WTC11 (cell line): Measurements from ENCODE around the gene TNFAIP8L1. TPM values are rescaled to one million over a fixed set of nuclear protein-coding genes. Genes with fewer than 3 reads are reported as not detected.

Source experiments
- ATAC-seq: fragments of 200-7000 bp; cut with Tn5 transposase; 2 replicates; pipeline ENCODE4 v1.10.0; 2021; ENCODE audit warnings: mild to moderate bottlenecking, moderate library complexity
- CTCF ChIA-PET: fragments of 300-600 bp; sonication (Branson Sonifier 250); formaldehyde crosslinking; loops from one replicate; lab custom pipeline; 2021; ENCODE audit warnings: antibody characterized with exemption; lab: Charles Lee
- POLR2A ChIA-PET: fragments of 350-600 bp; sonication (Branson Sonifier 250); formaldehyde crosslinking; loops from one replicate; lab custom pipeline; 2021; ENCODE audit warnings: antibody characterized with exemption; lab: Charles Lee
- DNase-seq: peaks from one replicate; pipeline ENCODE4 v3.0.0; 2021; ENCODE audit warnings: low spot score
- H3K27ac Mint-ChIP-seq: 2 replicates; pipeline ENCODE4 v1.8.0; 2021; ENCODE audit warnings: mixed read lengths
- H3K27me3 Mint-ChIP-seq: 2 replicates; pipeline ENCODE4 v1.8.0; 2021; ENCODE audit warnings: low read depth, mild to moderate bottlenecking, moderate library complexity, mixed read lengths
- H3K36me3 Mint-ChIP-seq: 2 replicates; pipeline ENCODE4 v1.8.0; 2021; ENCODE audit warnings: mixed read lengths
- H3K4me1 Mint-ChIP-seq: 2 replicates; pipeline ENCODE4 v1.8.0; 2022; ENCODE audit warnings: mixed read lengths
- H3K4me3 Mint-ChIP-seq: 2 replicates; pipeline ENCODE4 v1.8.0; 2021; ENCODE audit warnings: mild to moderate bottlenecking, moderate library complexity, mixed read lengths
- H3K9me3 Mint-ChIP-seq: 2 replicates; pipeline ENCODE4 v1.8.0; 2021; ENCODE audit warnings: mixed read lengths
- CBFB ChIP-seq: sonication (generic); formaldehyde crosslinking; IDR thresholded peaks from 2 replicates; pipeline ENCODE4 v1.8.1; 2022; ENCODE audit warnings: mild to moderate bottlenecking, low read depth, missing genetic modification reagents
- ELF4 ChIP-seq: sonication (generic); formaldehyde crosslinking; IDR thresholded peaks from 2 replicates; pipeline ENCODE4 v1.8.1; 2022; ENCODE audit warnings: low read depth, mild to moderate bottlenecking, moderate library complexity, missing genetic modification reagents
- HMGA2 ChIP-seq: fragments of 250-450 bp; sonication (Bioruptor Pico); IDR thresholded peaks from 2 replicates; pipeline ENCODE4 v1.4.0; 2021; ENCODE audit warnings: mild to moderate bottlenecking, moderate library complexity
- JAZF1 ChIP-seq: fragments of 250-450 bp; sonication (Bioruptor Pico); IDR thresholded peaks from 2 replicates; pipeline ENCODE4 v1.9.0; 2021; ENCODE audit warnings: moderate library complexity, mild to moderate bottlenecking, inconsistent platforms
- JUN ChIP-seq: sonication (generic); formaldehyde crosslinking; IDR thresholded peaks from 2 replicates; pipeline ENCODE4 v1.8.0; 2023; ENCODE audit warnings: mild to moderate bottlenecking, missing genetic modification reagents
- KAT7 ChIP-seq: sonication (generic); formaldehyde crosslinking; IDR thresholded peaks from 2 replicates; pipeline ENCODE4 v1.8.1; 2023; ENCODE audit warnings: missing genetic modification reagents, mild to moderate bottlenecking, borderline replicate concordance
- NFATC4 ChIP-seq: fragments of 250-450 bp; sonication (Bioruptor Pico); IDR thresholded peaks from 2 replicates; pipeline ENCODE4 v1.9.0; 2021; ENCODE audit warnings: mild to moderate bottlenecking
- NFE2L1 ChIP-seq: sonication (generic); formaldehyde crosslinking; IDR thresholded peaks from 2 replicates; pipeline ENCODE4 v1.8.1; 2023; ENCODE audit warnings: missing genetic modification reagents
- NR1H2 ChIP-seq: sonication (generic); formaldehyde crosslinking; IDR thresholded peaks from 2 replicates; pipeline ENCODE4 v1.9.0; 2021; ENCODE audit warnings: mild to moderate bottlenecking, moderate library complexity, missing genetic modification reagents
- NR3C1 ChIP-seq: sonication (generic); formaldehyde crosslinking; conservative IDR thresholded peaks from 2 replicates; pipeline ENCODE4 v1.8.1; 2023; ENCODE audit warnings: low read depth, mild to moderate bottlenecking, missing genetic modification reagents
- ZNF121 ChIP-seq: sonication (generic); formaldehyde crosslinking; IDR thresholded peaks from 2 replicates; pipeline ENCODE4 v1.8.0; 2023; ENCODE audit warnings: missing genetic modification reagents
- ZNF317 ChIP-seq: sonication (generic); formaldehyde crosslinking; IDR thresholded peaks from 2 replicates; pipeline ENCODE4 v1.8.1; 2023; ENCODE audit warnings: low read depth, mild to moderate bottlenecking, moderate library complexity, missing genetic modification reagents, borderline replicate concordance
- ZNF423 ChIP-seq: fragments of 250-450 bp; sonication (Bioruptor Pico); IDR thresholded peaks from 2 replicates; pipeline ENCODE4 v2.1.2; 2022; ENCODE audit warnings: mild to moderate bottlenecking, moderate library complexity
- total RNA-seq: library from RNA; stranded (reverse); gene quantifications from 3 replicates; pipeline ENCODE4 v1.2.3, GENCODE V29; 2021
- TF ChIP-seq, protein P1 (sequence below): sonication (generic); formaldehyde crosslinking; conservative IDR thresholded peaks from 2 replicates; pipeline ENCODE4 v1.8.1; 2022; ENCODE audit warnings: mild to moderate bottlenecking, missing genetic modification reagents
- TF ChIP-seq, protein P2 (sequence below): sonication (generic); formaldehyde crosslinking; IDR thresholded peaks from 2 replicates; pipeline ENCODE4 v1.8.0; 2022; ENCODE audit warnings: mild to moderate bottlenecking, missing genetic modification reagents
- TF ChIP-seq, protein P3 (sequence below): sonication (generic); formaldehyde crosslinking; conservative IDR thresholded peaks from 2 replicates; pipeline ENCODE4 v1.8.1; 2023; ENCODE audit warnings: mild to moderate bottlenecking, low read depth, missing genetic modification reagents, moderate library complexity
- TF ChIP-seq, protein P4 (sequence below): fragments of 250-450 bp; sonication (Bioruptor Pico); IDR thresholded peaks from 2 replicates; pipeline ENCODE4 v1.9.0; 2021; ENCODE audit warnings: mild to moderate bottlenecking
- TF ChIP-seq, protein P5 (sequence below): fragments of 250-450 bp; sonication (Bioruptor Pico); IDR thresholded peaks from 2 replicates; pipeline ENCODE4 v1.9.0; 2021; ENCODE audit warnings: mild to moderate bottlenecking, borderline replicate concordance
- TF ChIP-seq, protein P6 (sequence below): sonication (generic); formaldehyde crosslinking; IDR thresholded peaks from 2 replicates; pipeline ENCODE4 v1.8.0; 2023; ENCODE audit warnings: missing genetic modification reagents, mild to moderate bottlenecking, borderline replicate concordance

Gene TNFAIP8L1
- total RNA-seq, 1 experiment from 2014 or later, result 8.7 TPM

DNA sequence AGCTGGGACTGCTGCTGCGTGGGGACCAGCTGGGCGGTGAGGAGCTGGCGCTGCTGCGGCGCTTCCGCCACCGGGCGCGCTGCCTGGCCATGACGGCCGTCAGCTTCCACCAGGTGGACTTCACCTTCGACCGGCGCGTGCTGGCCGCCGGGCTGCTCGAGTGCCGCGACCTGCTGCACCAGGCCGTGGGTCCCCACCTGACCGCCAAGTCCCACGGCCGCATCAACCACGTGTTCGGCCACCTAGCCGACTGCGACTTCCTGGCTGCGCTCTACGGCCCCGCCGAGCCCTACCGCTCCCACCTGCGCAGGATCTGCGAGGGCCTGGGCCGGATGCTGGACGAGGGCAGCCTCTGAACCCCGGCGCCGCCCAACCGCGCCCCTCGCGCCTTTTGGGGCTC is 12.8 kb downstream of the TNFAIP8L1 start:
- DNase-seq, result no peak
- CTCF ChIA-PET, result interaction anchor here (0.5 to 2.3 kb wide), 2 partner anchors 85 to 373 kb away, joined by 3 to 8 read pairs; partner anchors contain the start of gene SHD
- no peak overlapping the region for H3K4me3 Mint-ChIP-seq
- no peak for TF ChIP-seq HMGA2 (CRISPR knock-in tag)
- TF ChIP-seq JUN, result no peak
- no peak for TF ChIP-seq ZNF317 (CRISPR knock-in tag)
- TF ChIP-seq, protein P1, sequence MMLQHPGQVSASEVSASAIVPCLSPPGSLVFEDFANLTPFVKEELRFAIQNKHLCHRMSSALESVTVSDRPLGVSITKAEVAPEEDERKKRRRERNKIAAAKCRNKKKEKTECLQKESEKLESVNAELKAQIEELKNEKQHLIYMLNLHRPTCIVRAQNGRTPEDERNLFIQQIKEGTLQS (CRISPR knock-in tag), result no peak
- TF ChIP-seq NR1H2 (CRISPR knock-in tag), result no peak
- TF ChIP-seq, protein P2, sequence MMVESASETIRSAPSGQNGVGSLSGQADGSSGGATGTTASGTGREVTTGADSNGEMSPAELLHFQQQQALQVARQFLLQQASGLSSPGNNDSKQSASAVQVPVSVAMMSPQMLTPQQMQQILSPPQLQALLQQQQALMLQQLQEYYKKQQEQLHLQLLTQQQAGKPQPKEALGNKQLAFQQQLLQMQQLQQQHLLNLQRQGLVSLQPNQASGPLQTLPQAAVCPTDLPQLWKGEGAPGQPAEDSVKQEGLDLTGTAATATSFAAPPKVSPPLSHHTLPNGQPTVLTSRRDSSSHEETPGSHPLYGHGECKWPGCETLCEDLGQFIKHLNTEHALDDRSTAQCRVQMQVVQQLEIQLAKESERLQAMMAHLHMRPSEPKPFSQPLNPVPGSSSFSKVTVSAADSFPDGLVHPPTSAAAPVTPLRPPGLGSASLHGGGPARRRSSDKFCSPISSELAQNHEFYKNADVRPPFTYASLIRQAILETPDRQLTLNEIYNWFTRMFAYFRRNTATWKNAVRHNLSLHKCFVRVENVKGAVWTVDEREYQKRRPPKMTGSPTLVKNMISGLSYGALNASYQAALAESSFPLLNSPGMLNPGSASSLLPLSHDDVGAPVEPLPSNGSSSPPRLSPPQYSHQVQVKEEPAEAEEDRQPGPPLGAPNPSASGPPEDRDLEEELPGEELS (CRISPR knock-in tag), result no peak
- TF ChIP-seq ZNF121 (CRISPR knock-in tag), result no peak
- TF ChIP-seq JAZF1, result no peak
- no peak for TF ChIP-seq NFE2L1
- TF ChIP-seq, protein P3, sequence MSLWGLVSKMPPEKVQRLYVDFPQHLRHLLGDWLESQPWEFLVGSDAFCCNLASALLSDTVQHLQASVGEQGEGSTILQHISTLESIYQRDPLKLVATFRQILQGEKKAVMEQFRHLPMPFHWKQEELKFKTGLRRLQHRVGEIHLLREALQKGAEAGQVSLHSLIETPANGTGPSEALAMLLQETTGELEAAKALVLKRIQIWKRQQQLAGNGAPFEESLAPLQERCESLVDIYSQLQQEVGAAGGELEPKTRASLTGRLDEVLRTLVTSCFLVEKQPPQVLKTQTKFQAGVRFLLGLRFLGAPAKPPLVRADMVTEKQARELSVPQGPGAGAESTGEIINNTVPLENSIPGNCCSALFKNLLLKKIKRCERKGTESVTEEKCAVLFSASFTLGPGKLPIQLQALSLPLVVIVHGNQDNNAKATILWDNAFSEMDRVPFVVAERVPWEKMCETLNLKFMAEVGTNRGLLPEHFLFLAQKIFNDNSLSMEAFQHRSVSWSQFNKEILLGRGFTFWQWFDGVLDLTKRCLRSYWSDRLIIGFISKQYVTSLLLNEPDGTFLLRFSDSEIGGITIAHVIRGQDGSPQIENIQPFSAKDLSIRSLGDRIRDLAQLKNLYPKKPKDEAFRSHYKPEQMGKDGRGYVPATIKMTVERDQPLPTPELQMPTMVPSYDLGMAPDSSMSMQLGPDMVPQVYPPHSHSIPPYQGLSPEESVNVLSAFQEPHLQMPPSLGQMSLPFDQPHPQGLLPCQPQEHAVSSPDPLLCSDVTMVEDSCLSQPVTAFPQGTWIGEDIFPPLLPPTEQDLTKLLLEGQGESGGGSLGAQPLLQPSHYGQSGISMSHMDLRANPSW (CRISPR knock-in tag), result no peak
- TF ChIP-seq, protein P4, sequence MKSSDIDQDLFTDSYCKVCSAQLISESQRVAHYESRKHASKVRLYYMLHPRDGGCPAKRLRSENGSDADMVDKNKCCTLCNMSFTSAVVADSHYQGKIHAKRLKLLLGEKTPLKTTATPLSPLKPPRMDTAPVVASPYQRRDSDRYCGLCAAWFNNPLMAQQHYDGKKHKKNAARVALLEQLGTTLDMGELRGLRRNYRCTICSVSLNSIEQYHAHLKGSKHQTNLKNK (CRISPR knock-in tag), result no peak
- no peak for TF ChIP-seq ZNF423 (CRISPR knock-in tag)
- no peak for TF ChIP-seq ELF4 (CRISPR knock-in tag)
- TF ChIP-seq, protein P5, sequence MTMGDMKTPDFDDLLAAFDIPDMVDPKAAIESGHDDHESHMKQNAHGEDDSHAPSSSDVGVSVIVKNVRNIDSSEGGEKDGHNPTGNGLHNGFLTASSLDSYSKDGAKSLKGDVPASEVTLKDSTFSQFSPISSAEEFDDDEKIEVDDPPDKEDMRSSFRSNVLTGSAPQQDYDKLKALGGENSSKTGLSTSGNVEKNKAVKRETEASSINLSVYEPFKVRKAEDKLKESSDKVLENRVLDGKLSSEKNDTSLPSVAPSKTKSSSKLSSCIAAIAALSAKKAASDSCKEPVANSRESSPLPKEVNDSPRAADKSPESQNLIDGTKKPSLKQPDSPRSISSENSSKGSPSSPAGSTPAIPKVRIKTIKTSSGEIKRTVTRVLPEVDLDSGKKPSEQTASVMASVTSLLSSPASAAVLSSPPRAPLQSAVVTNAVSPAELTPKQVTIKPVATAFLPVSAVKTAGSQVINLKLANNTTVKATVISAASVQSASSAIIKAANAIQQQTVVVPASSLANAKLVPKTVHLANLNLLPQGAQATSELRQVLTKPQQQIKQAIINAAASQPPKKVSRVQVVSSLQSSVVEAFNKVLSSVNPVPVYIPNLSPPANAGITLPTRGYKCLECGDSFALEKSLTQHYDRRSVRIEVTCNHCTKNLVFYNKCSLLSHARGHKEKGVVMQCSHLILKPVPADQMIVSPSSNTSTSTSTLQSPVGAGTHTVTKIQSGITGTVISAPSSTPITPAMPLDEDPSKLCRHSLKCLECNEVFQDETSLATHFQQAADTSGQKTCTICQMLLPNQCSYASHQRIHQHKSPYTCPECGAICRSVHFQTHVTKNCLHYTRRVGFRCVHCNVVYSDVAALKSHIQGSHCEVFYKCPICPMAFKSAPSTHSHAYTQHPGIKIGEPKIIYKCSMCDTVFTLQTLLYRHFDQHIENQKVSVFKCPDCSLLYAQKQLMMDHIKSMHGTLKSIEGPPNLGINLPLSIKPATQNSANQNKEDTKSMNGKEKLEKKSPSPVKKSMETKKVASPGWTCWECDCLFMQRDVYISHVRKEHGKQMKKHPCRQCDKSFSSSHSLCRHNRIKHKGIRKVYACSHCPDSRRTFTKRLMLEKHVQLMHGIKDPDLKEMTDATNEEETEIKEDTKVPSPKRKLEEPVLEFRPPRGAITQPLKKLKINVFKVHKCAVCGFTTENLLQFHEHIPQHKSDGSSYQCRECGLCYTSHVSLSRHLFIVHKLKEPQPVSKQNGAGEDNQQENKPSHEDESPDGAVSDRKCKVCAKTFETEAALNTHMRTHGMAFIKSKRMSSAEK, result no peak
- no peak for TF ChIP-seq CBFB
- no peak for TF ChIP-seq NFATC4
- TF ChIP-seq NR3C1, result no peak
- TF ChIP-seq, protein P6, sequence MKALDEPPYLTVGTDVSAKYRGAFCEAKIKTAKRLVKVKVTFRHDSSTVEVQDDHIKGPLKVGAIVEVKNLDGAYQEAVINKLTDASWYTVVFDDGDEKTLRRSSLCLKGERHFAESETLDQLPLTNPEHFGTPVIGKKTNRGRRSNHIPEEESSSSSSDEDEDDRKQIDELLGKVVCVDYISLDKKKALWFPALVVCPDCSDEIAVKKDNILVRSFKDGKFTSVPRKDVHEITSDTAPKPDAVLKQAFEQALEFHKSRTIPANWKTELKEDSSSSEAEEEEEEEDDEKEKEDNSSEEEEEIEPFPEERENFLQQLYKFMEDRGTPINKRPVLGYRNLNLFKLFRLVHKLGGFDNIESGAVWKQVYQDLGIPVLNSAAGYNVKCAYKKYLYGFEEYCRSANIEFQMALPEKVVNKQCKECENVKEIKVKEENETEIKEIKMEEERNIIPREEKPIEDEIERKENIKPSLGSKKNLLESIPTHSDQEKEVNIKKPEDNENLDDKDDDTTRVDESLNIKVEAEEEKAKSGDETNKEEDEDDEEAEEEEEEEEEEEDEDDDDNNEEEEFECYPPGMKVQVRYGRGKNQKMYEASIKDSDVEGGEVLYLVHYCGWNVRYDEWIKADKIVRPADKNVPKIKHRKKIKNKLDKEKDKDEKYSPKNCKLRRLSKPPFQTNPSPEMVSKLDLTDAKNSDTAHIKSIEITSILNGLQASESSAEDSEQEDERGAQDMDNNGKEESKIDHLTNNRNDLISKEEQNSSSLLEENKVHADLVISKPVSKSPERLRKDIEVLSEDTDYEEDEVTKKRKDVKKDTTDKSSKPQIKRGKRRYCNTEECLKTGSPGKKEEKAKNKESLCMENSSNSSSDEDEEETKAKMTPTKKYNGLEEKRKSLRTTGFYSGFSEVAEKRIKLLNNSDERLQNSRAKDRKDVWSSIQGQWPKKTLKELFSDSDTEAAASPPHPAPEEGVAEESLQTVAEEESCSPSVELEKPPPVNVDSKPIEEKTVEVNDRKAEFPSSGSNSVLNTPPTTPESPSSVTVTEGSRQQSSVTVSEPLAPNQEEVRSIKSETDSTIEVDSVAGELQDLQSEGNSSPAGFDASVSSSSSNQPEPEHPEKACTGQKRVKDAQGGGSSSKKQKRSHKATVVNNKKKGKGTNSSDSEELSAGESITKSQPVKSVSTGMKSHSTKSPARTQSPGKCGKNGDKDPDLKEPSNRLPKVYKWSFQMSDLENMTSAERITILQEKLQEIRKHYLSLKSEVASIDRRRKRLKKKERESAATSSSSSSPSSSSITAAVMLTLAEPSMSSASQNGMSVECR (CRISPR knock-in tag), result no peak
- no peak for TF ChIP-seq KAT7 (CRISPR knock-in tag)
- TF ChIP-seq, all 79 proteins: peak for 0
- POLR2A ChIA-PET, result no interaction called here
- no peak for ATAC-seq
- Mint-ChIP-seq H3K4me1 (0 out of 2 replicates have a peak, but pooled peaks cover 3% of the 10 kb centered on the region), H3K9me3 (no peaks in the 10 kb centered on the region), H3K27me3 (no peaks in the 10 kb centered on the region), H3K36me3 (no peaks in the 10 kb centered on the region), H3K27ac (no peak overlapping the region)
